Measurements from ENCODE around the gene LCE5A.
"Not testable (repeated sequence)": the region's sequence is repeated elsewhere in the genome, so short reads cannot be mapped to it uniquely, and the experiment has no call there.

Gene LCE5A

GRCh38 chr1:152517237-152517811 is 6.7 kb downstream of the LCE5A start:
- no peak for DNase-seq

- no peak for DNase-seq
These were observed 9.2 kb downstream of the LCE5A start for GRCh38 chr1:152519851-152520250.

GRCh38 chr1:152520561-152521090 is 10.0 kb downstream of the LCE5A start:
- DNase-seq: no peak

- DNase-seq: no peak
These were observed 14.6 kb downstream of the LCE5A start for GRCh38 chr1:152525080-152525641.

GRCh38 chr1:152533327-152533938 is 22.8 kb downstream of the LCE5A start:
- DNase-seq: no peak

GRCh38 chr1:152535774-152536173 is 25.2 kb downstream of the LCE5A start:
- no peak for DNase-seq

- no peak for DNase-seq
These were observed 26.9 kb downstream of the LCE5A start for GRCh38 chr1:152537496-152537895.

- no peak for DNase-seq
These were observed 29.3 kb downstream of the LCE5A start for GRCh38 chr1:152539901-152540300.

- no peak for DNase-seq
These were observed 33.2 kb downstream of the LCE5A start for GRCh38 chr1:152543820-152544219.

- DNase-seq: no peak
These were observed 36.1 kb downstream of the LCE5A start for GRCh38 chr1:152546704-152547103.

GRCh38 chr1:152548358-152548757 is 37.8 kb downstream of the LCE5A start:
- not testable (repeated sequence) for DNase-seq

Measured in activated CD4-positive, alpha-beta T cell treated with anti-CD3 and anti-CD28 coated beads, Interleukin-2, amount 50 U/mL, for 1 hour (primary cell).